Measurements from ENCODE around the gene FAT2.

GRCh38 chr5:151572657-151573368, 18.3 kb downstream of the FAT2 start:
- TF ChIP-seq CTCF (IDR thresholded peaks at IDR 0.05) (no peak), POLR2A (IDR thresholded peaks at IDR 0.05) (no peak), POLR2AphosphoS5 (IDR thresholded peaks at IDR 0.05) (no peak)
